ENCODE data around the gene RERG.

- no peak for TF ChIP-seq EZH2 (optimal IDR thresholded peaks at IDR 0.05; ENCODE audit: low read depth, low read length)
- TF ChIP-seq, protein P1, sequence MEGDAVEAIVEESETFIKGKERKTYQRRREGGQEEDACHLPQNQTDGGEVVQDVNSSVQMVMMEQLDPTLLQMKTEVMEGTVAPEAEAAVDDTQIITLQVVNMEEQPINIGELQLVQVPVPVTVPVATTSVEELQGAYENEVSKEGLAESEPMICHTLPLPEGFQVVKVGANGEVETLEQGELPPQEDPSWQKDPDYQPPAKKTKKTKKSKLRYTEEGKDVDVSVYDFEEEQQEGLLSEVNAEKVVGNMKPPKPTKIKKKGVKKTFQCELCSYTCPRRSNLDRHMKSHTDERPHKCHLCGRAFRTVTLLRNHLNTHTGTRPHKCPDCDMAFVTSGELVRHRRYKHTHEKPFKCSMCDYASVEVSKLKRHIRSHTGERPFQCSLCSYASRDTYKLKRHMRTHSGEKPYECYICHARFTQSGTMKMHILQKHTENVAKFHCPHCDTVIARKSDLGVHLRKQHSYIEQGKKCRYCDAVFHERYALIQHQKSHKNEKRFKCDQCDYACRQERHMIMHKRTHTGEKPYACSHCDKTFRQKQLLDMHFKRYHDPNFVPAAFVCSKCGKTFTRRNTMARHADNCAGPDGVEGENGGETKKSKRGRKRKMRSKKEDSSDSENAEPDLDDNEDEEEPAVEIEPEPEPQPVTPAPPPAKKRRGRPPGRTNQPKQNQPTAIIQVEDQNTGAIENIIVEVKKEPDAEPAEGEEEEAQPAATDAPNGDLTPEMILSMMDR (IDR thresholded peaks at IDR 0.05; ENCODE audit: low read length) = no peak
These were observed 98.9 kb downstream of the RERG start for GRCh38 chr12:15122344-15122743.
